IMR-90 (cell line): ENCODE measurements around the gene RASGRP2. TPM values are rescaled to one million over a fixed set of nuclear protein-coding genes. Genes with fewer than 3 reads are reported as not detected.

ENCODE experiments used
- ATAC-seq: fragments of 200-7000 bp; cut with Tn5 transposase; 2 replicates; pipeline ENCODE4 v1.9.1; 2020; ENCODE audit warnings: low read depth, mild to moderate bottlenecking, moderate library complexity
- BruUV-seq: library from RNA; stranded (reverse); fragments of 400-500 nt; replicated peaks from 2 replicates; lab custom pipeline; 2021; lab: Mats Ljungman, UMichigan
- CTCF ChIA-PET: fragments of 300-600 bp; formaldehyde crosslinking; extraction: SDS; loops from one replicate; lab custom pipeline; 2021; ENCODE audit warnings: antibody characterized with exemption; lab: Yijun Ruan, JAX
- POLR2A ChIA-PET: fragments of 300-600 bp; sonication (Branson Sonifier 250); formaldehyde crosslinking; loops from one replicate; lab custom pipeline; 2022; ENCODE audit warnings: antibody characterized with exemption; ENCODE audit not compliant: unreplicated experiment; lab: Charles Lee
- DNase-seq: peaks from one replicate; pipeline ENCODE4 v3.0.0; 2013
- H2AFZ ChIP-seq: replicated peaks from 2 replicates; pipeline ENCODE3; 2013; ENCODE audit warnings: low read length, mild to moderate bottlenecking; ENCODE audit not compliant: poor library complexity
- H2AK5ac ChIP-seq: 2 replicates; pipeline ENCODE4 v1.6.1; 2013; ENCODE audit warnings: low read depth, low read length, inconsistent platforms
- H2AK9ac ChIP-seq: replicated peaks from 2 replicates; pipeline ENCODE3; 2013; ENCODE audit warnings: mild to moderate bottlenecking, low read depth, low read length, moderate library complexity; ENCODE audit not compliant: poor library complexity
- H2BK120ac ChIP-seq: 2 replicates; pipeline ENCODE4 v1.6.1; 2013; ENCODE audit warnings: low read depth, low read length, inconsistent platforms
- H2BK15ac ChIP-seq: 3 replicates; pipeline ENCODE4 v1.6.1; 2013; ENCODE audit warnings: low read depth, low read length, inconsistent platforms
- H2BK20ac ChIP-seq: 2 replicates; pipeline ENCODE4 v1.6.1; 2013; ENCODE audit warnings: low read depth, mild to moderate bottlenecking, inconsistent platforms, low read length, moderate library complexity
- H2BK5ac ChIP-seq: 2 replicates; pipeline ENCODE4 v1.6.1; 2013; ENCODE audit warnings: mild to moderate bottlenecking, low read depth, low read length, inconsistent platforms; ENCODE audit not compliant: poor library complexity, severe bottlenecking
- H3K14ac ChIP-seq: replicated peaks from 2 replicates; pipeline ENCODE4 v1.6.1; 2013; ENCODE audit warnings: low read depth, low read length, inconsistent platforms
- H3K18ac ChIP-seq: 2 replicates; pipeline ENCODE4 v1.6.1; 2013; ENCODE audit warnings: low read depth, low read length, control low read depth
- H3K23ac ChIP-seq: 2 replicates; pipeline ENCODE4 v1.6.1; 2013; ENCODE audit warnings: low read depth, low read length, inconsistent platforms
- H3K27ac ChIP-seq: 2 replicates; pipeline ENCODE4 v1.5.1; 2013; ENCODE audit warnings: mild to moderate bottlenecking, control low read depth, low read length; ENCODE audit not compliant: insufficient read depth
- H3K27me3 ChIP-seq: 2 replicates; pipeline ENCODE4 v1.6.1; 2013; ENCODE audit warnings: low read length; ENCODE audit not compliant: control insufficient read depth, insufficient read depth
- H3K36me3 ChIP-seq: 2 replicates; pipeline ENCODE4 v1.6.1; 2013; ENCODE audit warnings: low read length, mixed read lengths; ENCODE audit not compliant: control insufficient read depth, insufficient read depth
- H3K4ac ChIP-seq: 2 replicates; pipeline ENCODE4 v1.6.1; 2013; ENCODE audit warnings: low read depth, low read length, inconsistent platforms
- H3K4me1 ChIP-seq: 2 replicates; pipeline ENCODE4 v1.6.1; 2013; ENCODE audit warnings: low read length, mixed read lengths; ENCODE audit not compliant: control insufficient read depth, insufficient read depth
- H3K4me2 ChIP-seq: 2 replicates; pipeline ENCODE4 v1.6.1; 2013; ENCODE audit warnings: low read depth, mild to moderate bottlenecking, control low read depth, low read length, moderate library complexity
- H3K4me3 ChIP-seq: 2 replicates; pipeline ENCODE4 v1.5.1; 2013; ENCODE audit warnings: low read depth, mild to moderate bottlenecking, control low read depth, low read length, moderate library complexity; ENCODE audit not compliant: insufficient read depth
- H3K56ac ChIP-seq: 2 replicates; pipeline ENCODE4 v1.6.1; 2013; ENCODE audit warnings: low read length, inconsistent platforms; ENCODE audit not compliant: insufficient read depth; ENCODE audit errors: extremely low read depth
- H3K79me1 ChIP-seq, 2 experiments: 2 replicates each; pipeline ENCODE4 v1.6.1; 2013; ENCODE audit warnings: low read length in 2 of 2, inconsistent platforms in 1 of 2, low read depth in 1 of 2
- H3K9ac ChIP-seq: 2 replicates; pipeline ENCODE4 v1.6.1; 2013; ENCODE audit warnings: low read depth, low read length, control low read depth
- H3K9me1 ChIP-seq: 2 replicates; pipeline ENCODE4 v1.6.1; 2013; ENCODE audit warnings: low read length, inconsistent platforms; ENCODE audit not compliant: insufficient read depth
- H3K9me3 ChIP-seq: 2 replicates; pipeline ENCODE4 v1.6.1; 2013; ENCODE audit warnings: low read length; ENCODE audit not compliant: control insufficient read depth, insufficient read depth
- H4K20me1 ChIP-seq: 2 replicates; pipeline ENCODE4 v1.6.1; 2013; ENCODE audit warnings: low read length, inconsistent platforms; ENCODE audit not compliant: insufficient read depth
- H4K5ac ChIP-seq: 2 replicates; pipeline ENCODE4 v1.6.1; 2013; ENCODE audit warnings: mild to moderate bottlenecking, low read depth, low read length, control low read depth
- H4K8ac ChIP-seq, 2 experiments: 2 replicates each; pipeline ENCODE4 v1.6.1; 2013; ENCODE audit warnings: low read depth in 2 of 2, low read length in 2 of 2, control low read depth in 1 of 2, inconsistent platforms in 1 of 2
- H4K91ac ChIP-seq: 2 replicates; pipeline ENCODE4 v1.6.1; 2013; ENCODE audit warnings: low read depth, low read length, inconsistent platforms; ENCODE audit not compliant: insufficient read depth
- BHLHE40 ChIP-seq: fragments of 150-350 bp; IDR thresholded peaks from 2 replicates; pipeline ENCODE4 v1.6.1; 2016; ENCODE audit warnings: mild to moderate bottlenecking, low read depth, low read length
- CEBPB ChIP-seq: IDR thresholded peaks from 2 replicates; pipeline ENCODE4 v1.6.1; 2012; ENCODE audit warnings: low read depth, low read length, improper control_type of control experiment
- CHD1 ChIP-seq: IDR thresholded peaks from 2 replicates; pipeline ENCODE4 v1.6.1; 2012; ENCODE audit warnings: low read depth, low read length, improper control_type of control experiment
- CTCF ChIP-seq: conservative IDR thresholded peaks from 2 replicates; pipeline ENCODE4 v1.5.1; 2012; ENCODE audit warnings: mild to moderate bottlenecking, low read depth, low read length, improper control_type of control experiment
- ELK1 ChIP-seq: fragments of 150-350 bp; IDR thresholded peaks from 2 replicates; pipeline ENCODE4 v1.6.1; 2016; ENCODE audit warnings: low read depth, mild to moderate bottlenecking, low read length, moderate library complexity, borderline replicate concordance
- MAFK ChIP-seq: IDR thresholded peaks from 2 replicates; pipeline ENCODE4 v1.6.1; 2012; ENCODE audit warnings: low read depth, low read length, improper control_type of control experiment
- POLR2A ChIP-seq: IDR thresholded peaks from 2 replicates; pipeline ENCODE4 v1.6.1; 2012; ENCODE audit warnings: mild to moderate bottlenecking, low read depth, low read length
- RAD21 ChIP-seq: IDR thresholded peaks from 2 replicates; pipeline ENCODE4 v1.6.1; 2012; ENCODE audit warnings: low read length, improper control_type of control experiment
- RCOR1 ChIP-seq: IDR thresholded peaks from 2 replicates; pipeline ENCODE4 v1.6.1; 2012; ENCODE audit warnings: mild to moderate bottlenecking, low read length, improper control_type of control experiment; ENCODE audit not compliant: insufficient replicate concordance
- RFX5 ChIP-seq: IDR thresholded peaks from 2 replicates; pipeline ENCODE4 v1.8.0; 2012; ENCODE audit warnings: low read depth, mild to moderate bottlenecking, low read length, moderate library complexity
- SMC3 ChIP-seq: fragments of 150-350 bp; IDR thresholded peaks from 2 replicates; pipeline ENCODE4 v1.6.1; 2016; ENCODE audit warnings: low read depth, mild to moderate bottlenecking, antibody characterized with exemption, low read length, moderate library complexity
- WGBS, 2 experiments: methylation state at CpG; one replicate each; pipeline versions ENCODE4 v1.1.5 to v1.1.7; 2013; ENCODE audit warnings: missing lambda C conversion rate in 2 of 2; ENCODE audit not compliant: insufficient read length in 1 of 2; ENCODE audit errors: extremely low coverage in 2 of 2; 5-methylcytosine and 5-hydroxymethylcytosine counted together
- dilution Hi-C: fragments of 300-500 bp; cut with HindIII; formaldehyde crosslinking; loops from one replicate; pipeline ENCODE4 v1.14.3; 2018; ENCODE audit warnings: low sequenced_read_pairs; ENCODE audit not compliant: unreplicated experiment
- in situ Hi-C: fragments of 300-500 bp; cut with MboI; formaldehyde crosslinking; loops from 3 replicates; pipeline ENCODE4 v1.14.3; 2019; ENCODE audit warnings: low sequenced_read_pairs, inconsistent platforms, mixed read lengths
- intact Hi-C: fragments of 100-400 bp; cut with micrococcal nuclease; formaldehyde crosslinking; loops from 2 replicates; pipeline ENCODE4 v1.10.0; 2022
- polyA plus RNA-seq, 3 experiments: library from polyadenylated mRNA; depleted of rRNA; stranded (reverse); fragments of >200 nt; gene quantifications; 2 replicates each; pipeline ENCODE4 v1.2.3, GENCODE V29; 2012; ENCODE audit warnings: low replicate concordance in 1 of 3
- total RNA-seq: library from RNA; depleted of rRNA; stranded (reverse); fragments of >200 nt; gene quantifications from 2 replicates; pipeline ENCODE4 v1.2.3, GENCODE V29; 2012

Gene RASGRP2
- total and polyA plus RNA-seq, 2 of the 4 experiments (the other 2 are of a cell fraction), result 1.2 TPM; not detected in 1

DNA sequence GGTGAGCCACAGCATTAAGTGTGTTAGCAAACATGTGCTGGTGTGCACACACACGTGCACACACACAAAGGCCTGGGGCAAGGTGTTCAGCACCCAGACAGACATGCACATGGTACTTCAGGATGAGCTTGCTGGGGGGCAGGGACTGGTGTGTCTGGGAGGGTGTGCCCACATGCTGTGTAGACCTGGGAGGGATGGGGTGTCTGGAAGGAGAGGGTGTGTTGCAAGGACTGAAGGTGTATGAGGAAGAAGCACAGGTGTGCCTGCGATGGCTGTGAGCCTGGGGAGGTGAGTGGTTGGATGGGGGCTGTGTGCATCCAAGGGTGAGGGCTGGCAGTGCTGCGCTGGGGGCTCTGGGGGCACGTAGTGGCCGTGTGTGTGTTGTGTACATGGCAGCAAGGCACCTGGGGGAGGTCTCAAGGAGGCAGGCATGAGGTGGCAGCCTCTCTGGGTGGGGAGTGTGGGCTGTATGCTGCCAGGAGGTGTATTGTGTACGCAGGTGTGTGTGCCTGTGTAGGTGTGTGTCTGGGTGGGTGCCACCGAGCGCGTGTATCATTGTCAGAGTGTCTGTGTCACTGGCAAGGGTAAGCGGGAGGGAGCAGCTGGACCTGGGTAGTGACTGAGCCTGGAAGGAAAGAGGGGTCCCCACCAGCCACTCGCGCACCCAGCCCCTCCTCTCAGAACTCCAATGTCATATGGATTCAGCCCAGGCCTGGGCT, 23.1 kb downstream of the RASGRP2 start:
- no peak overlapping the region for H3K9ac ChIP-seq
- H2BK5ac ChIP-seq, result no peak overlapping the region
- no peak overlapping the region; the same call in 1 of the 2 replicates for H3K23ac ChIP-seq
- no peak overlapping the region for H2AK9ac ChIP-seq
- CTCF ChIA-PET, result no interaction called here
- H4K8ac ChIP-seq, result no peak overlapping the region
- POLR2A ChIA-PET, result no interaction called here
- no peak overlapping the region for H3K4ac ChIP-seq
- H3K27me3 ChIP-seq, result peaks cover 75% of the 10 kb centered on the region
- in situ Hi-C loops (no loop called here), intact Hi-C loops (no loop called here), dilution Hi-C loops (no loop called here)
- ATAC-seq (no peak), DNase-seq (no peak)
- H2BK15ac ChIP-seq, result no peak overlapping the region
- H3K14ac ChIP-seq, result no peak overlapping the region
- H2BK120ac ChIP-seq, result no peak overlapping the region
- H3K4me2 ChIP-seq, result no peak overlapping the region
- H4K20me1 ChIP-seq, result no peaks in the 10 kb centered on the region
- H3K18ac ChIP-seq, result no peak overlapping the region
- H3K79me1 ChIP-seq, result no peaks in the 10 kb centered on the region
- WGBS, 2 experiments, result 45% methylated on average over 2 of the region's 12 CpGs; no CpG with 5 or more reads in 1 of the 2 experiments
- BruUV-seq, result no TSS peak
- no peak overlapping the region for H3K4me3 ChIP-seq
- no peak overlapping the region for H2BK20ac ChIP-seq
- no peaks in the 10 kb centered on the region for H3K4me1 ChIP-seq
- H2AK5ac ChIP-seq, result no peak overlapping the region
- H4K5ac ChIP-seq, result no peak overlapping the region
- H3K9me3 ChIP-seq, result no peaks in the 10 kb centered on the region
- H3K9me1 ChIP-seq, result no peaks in the 10 kb centered on the region
- TF ChIP-seq POLR2A, result no peak
- no peak for TF ChIP-seq MAFK
- no peak for TF ChIP-seq CEBPB
- no peak for TF ChIP-seq RFX5
- TF ChIP-seq CHD1, result no peak
- no peak for TF ChIP-seq ELK1
- TF ChIP-seq SMC3, result no peak
- TF ChIP-seq CTCF, result no peak
- TF ChIP-seq BHLHE40, result no peak
- no peak for TF ChIP-seq RAD21
- TF ChIP-seq RCOR1, result no peak
- no peak overlapping the region for H2AFZ ChIP-seq
- H4K91ac ChIP-seq, result no peak overlapping the region
- no peaks in the 10 kb centered on the region for H3K36me3 ChIP-seq
- no peak overlapping the region for H3K27ac ChIP-seq
- no peak overlapping the region for H3K56ac ChIP-seq
